HG03045 (cell line): ENCODE results near the gene MYL2.

Source experiments
- ATAC-seq: cut with Tn5 transposase; IDR thresholded peaks from one replicate; pipeline ENCODE4 v1.9.1; 2021; ENCODE audit warnings: mild to moderate bottlenecking, moderate library complexity; ENCODE audit not compliant: unreplicated experiment

The MYL2 gene

DNA sequence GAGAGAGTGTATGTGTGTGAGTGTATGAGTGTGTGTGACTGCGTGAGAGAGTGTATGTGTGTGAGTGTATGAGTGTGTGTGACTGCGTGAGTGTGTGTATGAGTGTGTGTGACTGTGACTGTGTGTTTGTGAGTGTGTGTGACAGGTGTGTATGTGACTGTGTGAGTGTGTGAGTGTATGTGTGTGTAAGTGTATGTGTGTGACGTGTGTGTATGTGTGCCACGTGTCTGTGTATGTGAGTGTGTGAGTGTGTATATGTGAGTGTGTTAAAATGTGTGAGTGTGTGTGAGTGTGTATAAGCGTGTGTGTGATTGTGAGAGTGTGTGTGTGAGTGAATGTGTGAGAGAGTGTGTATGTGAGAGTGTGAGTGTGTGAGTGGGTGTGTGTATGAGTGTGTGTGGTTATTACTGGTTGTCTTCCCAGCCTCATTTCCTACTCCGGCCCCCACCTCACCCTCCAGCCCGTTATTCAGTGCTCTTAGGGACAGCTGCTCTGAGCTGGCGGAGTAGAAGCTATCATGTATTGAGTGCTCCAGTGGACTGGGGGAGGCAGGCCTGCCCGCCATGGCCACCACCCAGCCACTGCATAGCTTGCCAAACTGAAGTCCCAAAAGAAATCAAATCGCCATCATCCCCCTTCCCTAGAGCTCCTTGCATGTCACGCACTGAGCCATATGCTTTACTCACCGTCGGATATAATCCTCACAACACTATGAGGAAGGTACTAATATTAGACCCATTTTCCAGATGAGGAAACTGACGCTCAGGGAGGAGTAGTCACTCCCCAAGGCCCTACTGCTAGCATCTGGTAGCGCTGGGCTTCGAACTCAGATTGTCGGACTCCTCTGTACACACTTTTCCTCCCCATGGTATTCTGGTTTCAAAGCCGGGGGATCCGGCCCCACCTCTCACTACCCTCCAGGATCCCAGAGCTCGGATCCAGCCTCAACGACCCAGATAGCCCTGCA, 10.3 kb upstream of the MYL2 start:
- ATAC-seq = no peak

- no peak for ATAC-seq
These were observed 9.4 kb upstream of the MYL2 start for GRCh38 chr12:110929818-110930217.

GRCh38 chr12:110928700-110929099, 8.3 kb upstream of the MYL2 start:
- ATAC-seq = no peak

DNA sequence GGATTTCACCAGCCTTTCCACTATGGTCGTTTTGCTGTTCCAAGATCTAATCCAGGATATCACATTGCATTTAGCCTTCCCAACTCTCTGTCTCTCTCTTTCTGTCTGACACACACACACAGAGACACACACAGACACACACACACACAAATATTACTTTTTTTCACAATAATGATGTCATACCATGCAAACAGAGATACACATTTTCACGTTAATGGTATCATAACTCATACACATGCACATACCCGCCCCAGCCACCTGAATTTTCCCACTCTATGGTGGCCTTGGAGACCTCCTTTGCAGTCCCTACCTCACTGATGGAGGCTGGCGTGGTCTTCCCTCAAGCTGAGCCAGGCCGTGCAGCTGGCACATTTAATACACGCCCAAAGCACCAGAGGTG, 7.2 kb upstream of the MYL2 start:
- no peak for ATAC-seq

- ATAC-seq = no peak
These were observed 3.4 kb upstream of the MYL2 start for GRCh38 chr12:110923692-110924334.

DNA sequence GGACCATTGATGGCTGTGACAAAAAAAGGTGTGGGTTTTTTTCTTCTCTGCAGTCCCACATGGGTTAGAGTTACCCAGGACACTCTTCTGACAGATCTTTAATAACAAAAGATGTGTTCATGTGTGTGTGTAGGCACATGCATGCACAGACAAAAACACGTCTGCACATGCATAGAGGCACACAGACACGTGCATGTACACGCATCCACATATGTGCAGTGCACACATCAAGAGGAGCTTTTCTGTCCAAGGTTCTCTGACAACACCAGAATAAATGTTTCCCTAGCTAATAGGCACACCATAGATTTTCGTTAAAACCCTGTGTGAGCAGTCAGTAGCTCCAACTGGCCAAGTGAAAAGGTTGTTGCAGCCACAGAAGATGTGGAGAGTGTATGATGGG, 2.8 kb upstream of the MYL2 start:
- ATAC-seq = no peak

DNA sequence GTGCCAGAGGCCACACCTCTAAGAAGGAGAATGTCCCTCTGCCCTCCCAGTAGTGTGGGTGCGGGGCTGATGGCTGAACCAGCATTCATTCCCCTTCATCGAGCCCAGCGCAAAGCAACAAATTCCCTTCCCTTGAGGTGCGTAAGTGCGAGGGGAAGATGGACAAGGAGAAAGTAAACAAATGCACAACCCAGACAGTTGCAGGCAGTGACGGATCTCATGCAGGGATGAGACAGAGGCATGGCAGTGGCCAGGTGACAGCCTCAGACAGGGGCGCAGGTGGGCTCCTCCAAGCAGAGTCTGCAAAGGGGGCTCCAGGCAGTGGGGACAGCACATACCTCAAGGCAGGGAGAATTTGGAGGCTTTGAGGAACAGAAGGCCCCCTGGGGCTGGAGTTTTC, 2.3 kb upstream of the MYL2 start:
- no peak for ATAC-seq

DNA sequence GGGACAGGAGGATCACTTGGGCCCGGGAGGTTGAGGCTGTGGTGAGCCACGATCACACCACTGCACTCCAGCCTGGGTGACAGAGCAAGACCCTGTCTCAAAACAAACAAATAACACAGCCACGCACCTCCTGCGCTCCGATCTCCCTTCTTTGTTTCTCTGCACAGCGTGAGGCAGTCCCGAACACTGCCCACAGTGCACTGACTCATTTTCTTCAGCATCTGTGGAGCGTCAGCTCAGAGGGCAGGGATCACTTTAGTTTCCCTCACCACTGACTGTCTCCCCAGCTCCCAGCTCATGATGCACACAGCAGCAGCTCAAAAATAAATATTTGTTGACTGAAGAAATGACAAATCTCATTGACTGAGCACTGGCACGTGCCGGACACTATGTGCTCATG, 883 bp upstream of the MYL2 start:
- ATAC-seq = no peak

GRCh38 chr12:110919720-110920119, 659 bp downstream of the MYL2 start:
- no peak for ATAC-seq

DNA sequence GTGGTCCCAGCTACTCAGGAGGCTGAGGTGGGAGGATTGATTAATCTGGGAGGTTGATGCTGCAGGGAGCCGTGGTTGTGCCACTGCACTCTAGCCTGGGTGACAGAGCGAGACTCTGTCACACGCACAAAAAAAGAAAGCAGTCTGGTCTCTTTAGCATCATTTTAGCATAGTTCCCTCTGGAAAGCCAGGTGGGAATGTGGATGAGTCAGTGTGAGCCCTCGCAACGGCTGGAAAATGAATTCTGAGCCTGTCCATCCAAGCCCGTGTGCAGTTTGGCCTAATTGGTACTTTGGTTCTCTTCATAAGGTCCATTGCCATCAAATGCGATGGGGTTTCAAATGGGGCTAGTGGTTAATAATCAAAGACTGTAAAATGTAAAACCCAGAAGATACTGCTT, 2.4 kb downstream of the MYL2 start:
- ATAC-seq = no peak

DNA sequence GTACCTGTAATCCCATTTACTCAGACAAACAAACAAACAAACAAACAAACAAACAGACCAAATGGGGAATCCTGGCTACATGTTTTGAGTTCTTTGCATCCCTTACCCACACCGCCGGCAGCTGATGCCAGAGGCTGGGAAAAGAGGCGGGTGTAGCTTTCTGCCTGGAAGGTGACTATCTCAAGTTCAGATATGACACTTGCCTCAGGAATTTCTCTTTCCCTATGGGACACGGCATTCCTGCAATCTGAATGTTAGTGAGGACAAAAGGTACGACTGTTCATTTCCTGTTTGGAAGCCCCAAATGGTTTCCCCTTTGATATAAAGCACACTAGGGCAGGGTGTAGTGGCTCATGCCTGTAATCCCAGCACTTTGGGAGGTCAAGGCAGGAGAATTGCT, 2.9 kb downstream of the MYL2 start:
- ATAC-seq = no peak

GRCh38 chr12:110916295-110916875, 4.0 kb downstream of the MYL2 start:
- no peak for ATAC-seq

GRCh38 chr12:110913119-110914056, 7.0 kb downstream of the MYL2 start:
- ATAC-seq = peak; percentile 94

GRCh38 chr12:110912263-110912662, 8.1 kb downstream of the MYL2 start:
- ATAC-seq = no peak

DNA sequence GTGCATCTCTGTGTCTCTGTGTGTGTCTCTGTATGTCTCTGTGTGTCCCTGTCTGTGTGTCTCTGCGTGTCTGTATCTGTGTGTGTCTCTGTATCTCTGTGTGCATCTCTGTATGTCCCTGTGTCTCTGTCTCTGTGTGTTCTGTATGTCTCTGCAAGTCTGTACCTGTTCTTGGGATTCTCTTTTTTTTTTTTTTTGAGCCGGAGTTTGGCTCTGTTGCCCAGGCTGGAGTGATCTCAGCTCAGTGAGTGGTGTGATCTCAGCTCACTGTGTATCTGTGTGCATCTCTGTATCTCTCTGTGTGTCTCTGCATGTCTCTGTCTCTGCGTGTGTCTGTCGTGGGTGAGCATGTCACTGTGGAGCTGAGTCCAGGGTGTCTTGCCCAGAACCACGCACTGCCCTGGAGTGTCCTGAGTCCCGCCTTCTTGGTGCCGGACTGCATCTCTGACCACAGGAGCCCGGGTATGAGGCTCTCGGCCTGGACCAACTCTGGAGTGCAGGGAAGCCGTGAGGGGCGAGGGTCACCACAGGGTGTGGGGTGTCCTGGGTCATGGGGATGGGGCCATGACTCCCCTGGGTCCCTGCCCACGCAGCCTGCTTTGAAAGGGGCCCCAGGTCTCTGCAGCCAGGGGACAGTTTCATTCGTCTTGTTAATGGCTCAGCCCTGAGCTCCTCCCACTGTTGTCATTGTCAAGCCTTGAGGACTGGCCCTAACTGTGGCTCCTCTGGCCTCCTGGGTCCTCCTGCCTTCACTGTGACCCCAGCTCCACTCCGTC, 11.8 kb downstream of the MYL2 start:
- no peak for ATAC-seq

DNA sequence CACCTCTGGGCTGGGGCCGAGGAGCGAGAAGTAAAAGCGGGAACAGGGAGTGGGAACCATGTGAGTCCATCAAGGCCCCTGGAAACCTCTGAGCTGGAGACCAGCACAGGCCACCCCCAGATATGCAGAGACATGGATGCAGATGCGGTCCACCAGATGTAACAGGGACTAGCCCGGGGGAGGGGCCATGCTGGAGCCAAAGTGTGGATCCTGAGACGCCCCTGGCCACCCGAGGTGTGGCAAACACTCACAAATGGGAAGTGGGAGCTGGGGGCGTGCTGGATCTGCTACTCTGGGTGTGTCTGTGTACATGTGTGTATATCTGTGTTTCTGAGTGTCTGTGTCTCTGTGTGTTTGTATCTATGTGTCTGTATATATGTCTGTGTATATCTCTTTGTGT, 12.8 kb downstream of the MYL2 start:
- ATAC-seq = no peak

- no peak for ATAC-seq
These were observed 13.4 kb downstream of the MYL2 start for GRCh38 chr12:110906985-110907384.

GRCh38 chr12:110906516-110906915, 13.9 kb downstream of the MYL2 start:
- ATAC-seq = no peak

DNA sequence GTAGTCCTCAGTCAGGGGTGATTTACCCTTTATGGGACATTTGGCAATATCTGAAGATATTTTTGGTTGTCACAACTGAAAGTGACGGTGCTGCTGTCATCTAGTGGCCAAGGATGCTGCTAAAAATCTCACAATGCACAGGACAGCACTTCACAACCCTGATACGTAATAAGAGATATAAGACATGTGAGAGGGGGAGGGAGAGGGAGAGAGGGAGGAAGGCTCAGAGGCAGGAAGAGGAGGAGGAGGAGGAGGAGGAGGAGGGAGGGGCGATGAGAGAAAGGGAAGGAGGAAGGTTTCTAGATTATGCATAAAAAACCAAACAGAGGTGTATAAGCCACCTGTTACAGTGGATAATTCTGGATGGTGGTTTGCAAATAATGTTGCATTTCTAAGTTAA, 14.3 kb downstream of the MYL2 start:
- no peak for ATAC-seq

- no peak for ATAC-seq
These were observed 16.9 kb downstream of the MYL2 start for GRCh38 chr12:110903511-110903910.
